Measurements from ENCODE around the gene TEAD1.

Gene TEAD1

DNA sequence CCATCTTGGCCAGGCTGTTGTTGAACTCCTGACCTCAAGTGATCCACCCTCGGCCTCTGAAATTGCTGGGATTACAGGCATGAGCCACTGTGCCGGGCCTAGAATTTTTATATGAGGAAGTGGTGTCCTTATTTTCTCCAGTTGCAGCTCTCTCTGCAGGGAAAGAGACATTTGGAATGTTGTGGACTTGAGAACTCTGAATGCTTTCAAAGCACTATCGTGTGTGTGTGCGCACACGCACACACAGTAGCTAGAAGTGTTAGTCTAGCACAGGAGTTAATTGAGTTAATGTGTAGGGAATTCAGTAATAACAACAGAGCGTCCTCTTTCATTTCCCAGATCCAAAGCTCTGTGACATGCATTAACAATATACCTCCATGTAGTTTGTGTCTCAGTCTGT, 170.9 kb downstream of the TEAD1 start:
- DNase-seq, result no peak

DNA sequence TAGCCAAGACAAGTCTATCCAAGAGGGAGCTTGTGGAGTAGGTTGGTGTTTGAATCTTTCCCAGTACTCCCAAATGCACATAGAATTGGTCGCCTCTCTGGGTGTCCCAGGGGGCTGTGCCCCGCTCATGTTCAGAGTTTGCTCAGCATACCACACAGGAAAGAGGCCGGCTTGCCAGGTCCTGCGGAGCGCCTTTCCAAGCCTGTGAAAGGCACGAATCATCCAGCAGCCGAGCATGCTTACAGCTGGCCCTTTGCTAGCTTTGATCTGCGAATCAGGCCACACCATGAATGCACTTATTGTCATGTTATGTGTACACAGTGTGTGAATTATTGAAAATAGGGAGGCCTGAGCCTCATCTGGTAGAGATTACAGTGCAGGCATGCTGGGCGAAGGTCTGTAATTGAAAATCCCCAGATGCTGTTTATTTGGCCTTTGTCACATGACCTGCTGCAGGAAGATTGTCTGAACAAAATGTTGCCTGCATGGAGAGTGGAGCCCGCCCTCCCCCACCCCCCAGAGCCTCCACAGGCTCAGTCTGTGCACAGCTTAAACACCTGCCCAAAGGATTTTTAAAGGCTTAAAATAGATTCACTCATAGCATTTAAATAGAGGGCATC, 171.6 kb downstream of the TEAD1 start:
- DNase-seq, result no peak

- DNase-seq, result no peak
Observed at GRCh38 chr11:12846786-12847615, 172.8 kb downstream of the TEAD1 start.

DNA sequence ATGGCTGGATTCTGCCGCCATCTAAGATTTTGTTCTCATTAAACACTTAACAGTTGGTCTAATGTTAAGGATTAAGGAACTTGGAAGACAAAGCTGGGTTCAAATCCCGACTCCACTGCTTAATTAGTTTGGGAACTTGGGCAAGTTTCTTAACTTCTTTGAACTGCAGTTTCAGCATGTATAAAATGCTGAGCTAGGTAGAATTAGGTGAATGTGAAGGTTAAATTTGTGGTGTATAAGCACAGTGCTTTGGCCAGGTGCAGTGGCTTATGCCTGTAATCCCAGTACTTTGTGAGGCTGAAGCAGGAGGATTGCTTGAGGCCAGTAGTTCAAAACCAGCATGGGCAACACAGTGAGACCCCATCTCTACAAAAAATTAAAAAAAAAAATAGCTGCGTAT, 174.2 kb downstream of the TEAD1 start:
- no peak for DNase-seq

DNA sequence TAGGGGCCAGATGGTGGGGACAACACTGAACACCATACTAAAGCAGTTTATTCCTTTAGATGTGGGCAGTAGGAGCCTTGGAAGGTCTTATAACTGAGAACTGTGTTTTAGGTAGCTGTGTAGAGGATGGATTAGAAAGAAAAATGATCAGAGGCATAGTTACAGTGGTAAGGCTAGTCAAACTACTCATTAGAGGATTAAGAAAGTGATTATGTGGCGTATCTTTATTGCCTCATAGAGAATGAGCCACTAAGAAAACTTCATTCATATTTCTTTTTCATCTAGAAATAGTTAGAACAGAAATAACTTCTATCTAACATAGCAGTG, 179.1 kb downstream of the TEAD1 start:
- DNase-seq, result no peak

DNA sequence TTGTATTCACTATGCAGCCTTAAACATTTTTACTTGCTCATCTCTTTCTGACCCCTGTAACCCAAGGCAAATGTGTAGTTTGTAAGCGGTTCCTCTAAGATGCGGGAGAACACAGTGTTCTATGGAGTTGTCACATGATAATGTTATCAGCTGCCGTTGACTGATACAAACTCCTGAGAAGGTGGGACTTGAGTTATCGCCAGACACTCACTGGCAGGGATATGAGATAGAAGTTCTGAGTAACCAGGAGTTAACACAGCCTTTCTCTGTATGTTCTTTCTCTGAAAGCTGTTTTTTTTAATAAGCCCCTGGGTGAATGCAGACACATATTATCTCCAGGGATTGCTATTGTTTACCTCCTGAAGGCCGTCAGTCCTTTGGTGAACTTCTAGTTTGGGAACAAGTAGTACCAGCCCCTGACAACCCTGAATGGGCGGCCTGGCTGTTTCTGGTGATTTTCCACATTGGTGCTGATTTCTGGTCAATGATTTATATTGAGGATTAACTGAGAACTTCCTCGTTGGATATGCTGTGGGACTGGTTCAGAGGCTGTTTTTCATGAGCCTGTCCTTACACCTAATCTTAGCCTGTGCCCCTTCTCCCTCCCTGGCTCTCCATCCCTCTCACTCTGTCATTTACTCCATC, 179.6 kb downstream of the TEAD1 start:
- no peak for DNase-seq

GRCh38 chr11:12854297-12854661, 180.1 kb downstream of the TEAD1 start:
- no peak for DNase-seq

DNA sequence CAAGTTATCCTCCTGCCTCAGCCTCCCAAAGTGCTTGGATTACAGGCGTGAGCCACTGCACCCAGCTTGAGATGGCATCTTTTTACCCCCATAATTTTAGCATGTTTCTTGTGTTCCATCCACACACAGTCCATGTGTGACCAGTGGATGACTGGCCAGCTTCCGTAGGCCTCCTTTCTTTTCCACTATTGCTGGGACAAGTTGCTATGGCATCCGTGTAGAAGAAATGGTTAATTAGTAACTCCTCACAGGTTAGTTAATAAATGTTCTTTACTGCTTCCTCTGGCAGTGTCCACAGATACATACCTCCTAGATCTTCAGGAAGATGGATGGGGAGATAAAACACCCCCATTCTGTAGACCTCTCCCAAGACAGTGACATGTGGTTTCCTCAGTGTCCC, 180.6 kb downstream of the TEAD1 start:
- no peak for DNase-seq

DNA sequence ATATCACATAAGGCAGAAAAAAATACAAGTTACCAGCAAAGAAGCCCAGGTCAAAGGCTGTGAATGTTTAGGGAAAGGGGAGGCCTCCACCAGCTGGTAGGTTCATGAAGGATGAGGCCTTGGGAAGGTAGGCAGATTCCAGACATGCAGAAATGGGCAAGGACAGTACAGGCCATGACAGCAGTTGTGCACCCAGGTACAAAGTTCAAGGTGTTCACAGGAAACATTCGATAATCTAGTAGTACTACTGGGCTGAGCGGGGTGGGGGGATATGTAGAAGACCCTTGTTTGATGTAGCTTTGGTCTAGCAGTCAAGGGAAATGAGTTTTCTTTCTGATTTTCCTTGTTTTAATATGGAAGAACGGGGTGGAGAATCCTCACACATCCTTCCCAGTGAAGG, 182.1 kb downstream of the TEAD1 start:
- DNase-seq, result no peak

DNA sequence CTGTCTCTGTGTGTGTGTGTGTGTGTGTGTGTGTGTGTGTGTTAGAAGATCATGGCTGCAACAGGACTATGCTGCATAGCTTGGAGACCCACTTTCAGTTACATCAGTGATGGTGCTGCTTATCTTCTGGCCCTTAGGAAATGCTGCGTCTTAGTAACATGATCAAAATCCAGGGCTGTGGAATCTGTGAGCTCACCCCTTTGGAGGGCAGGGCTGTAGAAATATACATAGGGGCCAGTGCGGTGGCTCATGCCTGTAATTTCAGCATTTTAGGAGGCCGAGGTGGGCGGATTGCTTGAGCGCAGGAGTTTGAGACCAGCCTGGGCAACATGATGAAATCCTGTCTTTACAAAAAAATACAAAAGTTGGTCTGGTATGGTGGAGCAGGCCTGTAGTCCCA, 183.4 kb downstream of the TEAD1 start:
- DNase-seq, result no peak

- no peak for DNase-seq
Observed at GRCh38 chr11:12859872-12860657, 185.8 kb downstream of the TEAD1 start.

DNA sequence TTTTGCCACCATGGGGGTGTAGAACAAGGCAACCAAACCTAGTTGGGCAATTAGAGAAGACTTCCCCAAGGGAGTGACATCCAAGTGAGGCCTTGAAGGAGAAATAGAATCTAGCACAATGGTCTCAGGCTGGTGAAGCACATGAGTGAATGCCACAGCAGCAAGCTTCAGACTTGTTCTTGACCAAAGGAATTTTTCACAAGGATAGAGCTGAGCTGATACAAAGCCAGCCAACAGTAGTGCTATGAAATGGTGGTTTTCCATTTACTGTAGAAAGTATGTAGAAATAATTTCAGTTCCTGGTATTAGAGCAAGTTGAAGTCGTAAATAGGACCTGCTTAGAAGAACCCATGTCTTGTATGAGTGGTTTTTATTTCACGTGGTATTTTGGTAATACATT, 186.6 kb downstream of the TEAD1 start:
- DNase-seq, result no peak

DNA sequence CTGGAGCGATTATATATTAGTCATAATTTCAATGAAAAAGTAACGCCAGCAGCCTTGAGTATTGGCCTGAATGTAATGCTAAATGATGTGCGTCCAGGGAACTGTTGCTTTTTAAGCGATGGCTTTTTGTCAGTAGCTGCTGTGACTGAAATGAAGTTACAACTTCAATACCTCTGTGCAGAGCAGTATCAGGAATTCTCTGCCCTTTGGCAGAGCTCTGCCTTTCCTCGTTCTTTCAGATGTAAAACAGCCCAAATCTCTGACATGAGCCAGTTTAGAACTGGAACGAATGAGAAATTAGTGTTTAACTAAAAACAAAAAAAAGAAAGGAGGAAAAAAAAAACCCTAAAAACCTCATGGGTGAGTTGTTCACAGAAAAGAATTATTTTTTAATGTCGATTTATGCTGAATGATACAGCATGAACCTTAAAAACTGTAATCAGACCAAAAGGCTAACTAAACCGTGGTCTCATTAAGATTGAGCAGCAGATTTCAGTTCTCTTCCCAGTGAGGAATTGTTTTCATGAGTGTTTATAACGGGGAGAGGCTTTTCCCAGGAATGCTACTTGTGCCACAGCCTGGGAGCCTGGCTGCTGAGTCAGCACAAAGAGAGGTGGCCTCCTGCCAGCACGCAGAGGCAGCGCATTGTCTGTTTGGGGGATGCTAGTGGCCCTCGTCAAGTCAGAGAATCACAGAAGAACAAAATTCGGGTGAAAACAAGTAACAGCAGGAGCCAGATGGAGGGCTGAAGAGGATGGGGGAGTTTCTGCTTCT, 188.7 kb downstream of the TEAD1 start:
- DNase-seq, result no peak

DNA sequence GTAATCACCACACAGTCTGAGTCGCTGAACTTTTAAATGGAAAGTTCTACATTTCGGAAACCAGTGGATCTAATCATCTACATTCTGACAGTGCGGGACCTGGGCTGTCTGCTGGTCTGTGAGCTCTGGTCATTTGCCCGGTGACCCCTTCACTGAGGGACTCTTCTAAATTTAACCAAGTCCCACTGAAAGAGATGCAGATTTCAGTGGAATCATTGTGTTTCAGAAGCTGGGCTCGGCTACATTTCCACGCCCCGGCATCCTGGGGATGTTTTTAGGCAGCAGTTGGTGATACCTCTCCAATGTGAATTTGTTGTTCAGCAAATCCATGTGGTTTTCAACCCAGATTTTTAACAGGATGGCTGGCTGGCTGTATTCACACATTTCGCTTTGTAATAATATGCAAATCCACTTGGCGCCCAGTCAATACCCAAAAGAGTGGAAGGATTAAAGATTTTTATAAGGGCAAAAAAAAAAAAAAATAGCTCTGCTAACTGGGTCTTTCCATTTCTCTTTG, 189.4 kb downstream of the TEAD1 start:
- DNase-seq, result no peak

GRCh38 chr11:12864316-12865156, 190.3 kb downstream of the TEAD1 start:
- no peak for DNase-seq

DNA sequence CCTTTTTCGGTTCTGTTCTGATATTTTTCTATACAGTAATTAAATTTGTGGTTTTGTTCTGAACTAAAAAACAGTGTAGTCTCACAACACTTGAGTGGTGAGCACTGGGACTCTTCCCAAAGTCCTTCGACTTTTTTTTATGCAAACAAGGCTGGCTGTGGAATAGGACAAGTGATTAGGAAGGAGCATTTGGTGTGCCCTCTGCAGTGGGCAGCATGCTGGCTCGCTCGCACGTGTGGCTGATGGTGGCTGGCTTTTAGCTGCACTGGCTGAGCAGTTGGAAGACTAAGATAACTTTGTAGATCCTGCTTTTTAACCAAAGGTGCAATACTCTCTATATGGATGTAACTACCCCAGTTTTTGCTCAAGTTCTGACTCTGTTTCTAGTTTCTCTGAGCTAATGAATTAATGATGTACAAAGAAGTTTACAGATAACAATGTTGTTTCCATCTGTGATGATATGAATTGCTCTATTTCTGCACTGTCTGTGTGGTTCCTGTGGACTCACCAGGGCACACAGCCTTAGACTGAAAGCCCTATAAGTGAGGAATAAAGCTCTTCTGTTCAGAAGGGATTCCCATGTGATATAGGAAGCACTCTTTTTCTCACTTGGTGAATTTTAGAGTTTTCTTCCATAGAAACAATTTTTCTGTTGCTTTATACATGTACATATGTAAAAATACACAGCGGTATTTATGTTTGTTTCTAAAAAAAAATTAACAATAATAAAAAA, 191.8 kb downstream of the TEAD1 start:
- no peak for DNase-seq

DNA sequence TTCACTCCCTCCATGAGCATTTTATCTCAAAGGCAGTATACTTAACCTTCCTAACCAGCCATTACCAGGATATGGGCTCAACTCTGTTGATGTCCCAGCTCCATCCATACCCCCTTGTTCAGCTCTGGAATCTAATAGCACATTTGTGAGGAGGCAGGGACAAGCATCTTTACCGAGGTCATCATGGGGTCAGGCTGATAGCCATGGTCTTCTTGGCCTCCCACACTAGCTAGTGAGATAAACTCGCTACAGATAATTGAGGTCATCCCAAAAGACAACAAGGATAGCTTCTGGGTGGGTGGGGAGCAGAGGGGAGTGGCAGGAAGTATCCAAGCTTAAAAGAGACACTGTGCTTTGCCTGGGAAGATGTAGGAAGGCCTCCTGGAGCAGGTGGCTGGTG, 193.3 kb downstream of the TEAD1 start:
- no peak for DNase-seq

DNA sequence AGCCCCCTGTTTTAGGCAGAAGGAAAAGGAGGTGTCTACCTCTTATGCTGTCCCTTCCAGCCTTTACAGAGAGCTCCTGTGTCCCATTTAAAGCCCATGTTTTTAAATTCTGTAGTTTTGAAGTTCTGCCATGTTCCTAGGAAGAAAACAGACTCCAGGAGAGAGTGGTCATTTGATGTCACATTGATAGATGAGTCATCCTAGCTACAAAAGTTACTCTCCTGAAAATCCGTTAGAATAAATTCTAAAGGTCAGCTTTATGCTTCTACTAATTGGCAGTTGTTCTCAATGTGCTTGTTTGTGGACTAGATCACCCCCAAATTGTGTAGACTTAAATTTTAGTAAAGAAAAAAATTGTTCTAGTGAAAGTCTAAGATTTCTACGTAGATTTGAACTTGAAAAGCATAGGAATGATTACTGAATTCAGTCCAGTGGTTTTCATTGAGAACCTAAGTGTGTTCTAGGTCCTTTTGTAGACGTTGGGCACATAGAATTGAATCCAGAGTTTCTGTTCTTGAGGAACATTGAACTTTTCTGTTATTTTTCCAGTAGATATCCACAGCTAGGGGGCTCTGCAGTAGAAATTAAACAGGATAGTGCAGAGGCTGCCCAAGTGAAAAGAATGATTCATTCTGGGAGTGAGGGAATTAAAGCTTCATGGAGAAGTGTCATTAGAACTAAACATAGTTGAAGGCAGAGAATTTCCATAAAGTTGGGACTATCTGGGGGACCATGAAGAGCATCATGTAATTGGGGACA, 194.3 kb downstream of the TEAD1 start:
- DNase-seq, result no peak

DNA sequence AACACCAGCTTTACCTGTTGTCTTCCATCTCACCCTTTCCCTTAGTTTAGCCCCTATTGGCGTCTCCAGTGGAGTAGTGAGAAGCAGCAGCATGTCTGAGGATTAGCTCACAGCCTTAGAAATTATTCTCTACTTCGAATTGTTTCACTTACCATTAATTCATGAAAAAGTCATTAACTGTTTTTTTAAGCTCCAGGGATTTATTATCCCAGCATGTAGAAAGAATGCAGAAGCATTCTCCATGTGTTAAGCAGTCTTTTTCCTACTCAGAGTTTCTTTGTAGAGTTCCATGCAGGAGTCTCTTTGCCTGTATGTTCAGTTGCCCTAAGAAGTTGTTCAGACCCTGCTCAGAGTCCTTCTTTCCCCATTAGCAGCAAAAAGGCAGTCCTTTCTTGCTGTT, 197.0 kb downstream of the TEAD1 start:
- DNase-seq, result no peak

DNA sequence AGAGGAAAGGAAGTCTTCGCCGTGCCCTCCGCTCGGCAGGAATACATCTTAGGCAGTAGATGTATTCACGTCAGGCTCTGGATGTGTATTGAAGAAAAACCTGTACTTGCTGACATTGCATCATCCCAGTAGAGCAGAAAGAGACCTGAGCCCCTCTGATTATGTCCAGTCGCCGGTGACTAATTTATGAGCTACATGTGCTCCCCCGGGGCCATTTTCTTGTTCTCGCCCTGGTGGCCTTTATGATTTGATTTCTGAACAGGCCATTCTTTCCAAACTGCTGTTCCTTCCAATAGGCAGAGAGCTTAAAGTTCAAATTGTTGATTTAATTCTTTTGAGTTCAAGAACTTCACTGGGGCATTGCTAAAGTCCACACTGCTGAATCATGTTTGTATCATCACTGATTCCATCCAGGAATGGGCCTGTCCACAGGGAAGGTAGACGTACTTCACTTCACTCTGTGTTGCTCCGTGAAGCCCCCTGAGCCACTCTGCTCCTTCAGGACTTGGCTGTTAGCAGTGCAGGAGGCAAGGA, 197.6 kb downstream of the TEAD1 start:
- no peak for DNase-seq

Measured in CD4-positive, alpha-beta T cell treated with Interleukin-17A for 1 hour (primary cell).